ENCODE results near the gene HYAL4. TPM values are rescaled to one million over a fixed set of nuclear protein-coding genes. Genes with fewer than 3 reads are reported as not detected.

The HYAL4 gene
- total and polyA plus RNA-seq, 11 donors: 0.10 to 0.43 (median 0.29) TPM; not detected in 7

DNA sequence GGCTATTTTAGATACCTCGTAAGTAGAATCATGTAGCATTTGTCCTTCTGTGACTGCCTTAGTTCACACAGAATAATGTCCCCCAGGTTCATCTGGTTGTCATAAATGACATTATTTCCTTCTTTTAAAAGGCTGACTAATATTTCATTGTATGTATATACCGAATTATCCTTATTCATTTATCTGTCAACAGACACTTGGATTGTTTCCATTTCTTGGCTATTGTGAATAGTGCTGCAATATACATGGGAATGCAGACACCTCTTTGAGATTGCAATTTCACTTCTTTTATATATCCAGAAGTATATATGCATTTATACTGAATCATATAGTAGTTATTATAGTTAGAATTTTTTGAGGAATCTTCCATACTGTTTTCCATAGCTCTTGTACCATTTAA, 24.1 kb upstream of the HYAL4 start:
- Histone ChIP-seq H3K27ac (no peak overlapping the region), H3K9me3 (no peaks in the 10 kb centered on the region), H3K4me1 (no peaks in the 10 kb centered on the region), H3K27me3 (no peaks in the 10 kb centered on the region), H3K4me3 (no peak overlapping the region), H3K36me3 (no peaks in the 10 kb centered on the region)
- WGBS, 4 donors: 83 to 89% (median 86%) methylated on average over 2 of the region's 2 CpGs
- TF ChIP-seq, protein P1, sequence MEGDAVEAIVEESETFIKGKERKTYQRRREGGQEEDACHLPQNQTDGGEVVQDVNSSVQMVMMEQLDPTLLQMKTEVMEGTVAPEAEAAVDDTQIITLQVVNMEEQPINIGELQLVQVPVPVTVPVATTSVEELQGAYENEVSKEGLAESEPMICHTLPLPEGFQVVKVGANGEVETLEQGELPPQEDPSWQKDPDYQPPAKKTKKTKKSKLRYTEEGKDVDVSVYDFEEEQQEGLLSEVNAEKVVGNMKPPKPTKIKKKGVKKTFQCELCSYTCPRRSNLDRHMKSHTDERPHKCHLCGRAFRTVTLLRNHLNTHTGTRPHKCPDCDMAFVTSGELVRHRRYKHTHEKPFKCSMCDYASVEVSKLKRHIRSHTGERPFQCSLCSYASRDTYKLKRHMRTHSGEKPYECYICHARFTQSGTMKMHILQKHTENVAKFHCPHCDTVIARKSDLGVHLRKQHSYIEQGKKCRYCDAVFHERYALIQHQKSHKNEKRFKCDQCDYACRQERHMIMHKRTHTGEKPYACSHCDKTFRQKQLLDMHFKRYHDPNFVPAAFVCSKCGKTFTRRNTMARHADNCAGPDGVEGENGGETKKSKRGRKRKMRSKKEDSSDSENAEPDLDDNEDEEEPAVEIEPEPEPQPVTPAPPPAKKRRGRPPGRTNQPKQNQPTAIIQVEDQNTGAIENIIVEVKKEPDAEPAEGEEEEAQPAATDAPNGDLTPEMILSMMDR (IDR thresholded peaks at IDR 0.05): no peak
- TF ChIP-seq POLR2A (IDR thresholded peaks at IDR 0.05): no peak
- intact Hi-C loops (cut with DNase I): no loop called here
- DNase-seq: no peak
- no peak for ATAC-seq

DNA sequence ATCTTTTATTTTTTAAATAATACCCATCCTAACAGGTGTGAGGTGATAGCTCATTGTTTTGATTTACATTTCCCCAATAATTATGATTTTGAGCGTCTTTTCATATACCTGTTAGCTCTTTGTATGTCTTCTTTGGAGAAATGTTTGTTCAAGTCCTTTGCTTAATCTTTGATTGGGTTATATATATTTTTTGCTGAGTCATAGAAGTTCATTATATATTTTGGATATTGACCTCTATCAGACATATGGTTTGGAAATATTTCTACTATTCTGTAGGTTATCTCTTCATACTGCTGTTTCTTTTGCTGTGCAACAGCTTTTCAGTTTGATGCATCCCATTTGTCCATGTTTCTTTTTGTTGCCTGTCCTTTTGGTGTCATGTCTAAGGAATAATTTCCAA, 23.6 kb upstream of the HYAL4 start:
- H3K36me3 ChIP-seq: no peaks in the 10 kb centered on the region
- 91 to 100% (median 97%) methylated on average over 1 of the region's 1 CpG for WGBS, 4 donors
- no peaks in the 10 kb centered on the region for H3K4me1 ChIP-seq
- H3K27me3 ChIP-seq: no peaks in the 10 kb centered on the region
- DNase-seq (no peak), ATAC-seq (no peak)
- no peaks in the 10 kb centered on the region for H3K9me3 ChIP-seq
- no peak overlapping the region for H3K27ac ChIP-seq
- H3K4me3 ChIP-seq: no peak overlapping the region
- intact Hi-C loops (cut with DNase I): no loop called here
- TF ChIP-seq, protein P1 (IDR thresholded peaks at IDR 0.05): no peak
- TF ChIP-seq POLR2A (IDR thresholded peaks at IDR 0.05): no peak

- no peaks in the 10 kb centered on the region for H3K27me3 ChIP-seq
These were observed 20.8 kb upstream of the HYAL4 start for GRCh38 chr7:123823898-123824753.

GRCh38 chr7:123824754-123825067, 20.3 kb upstream of the HYAL4 start:
- no peaks in the 10 kb centered on the region for H3K36me3 ChIP-seq
- 28 to 40% (median 33%) methylated on average over 1 of the region's 1 CpG for WGBS, 4 donors
- no peaks in the 10 kb centered on the region for H3K4me1 ChIP-seq
- DNase-seq (no peak), ATAC-seq (no peak)
- TF ChIP-seq POLR2A (IDR thresholded peaks at IDR 0.05): no peak
- TF ChIP-seq, protein P1 (IDR thresholded peaks at IDR 0.05): no peak
- H3K27ac ChIP-seq: no peak overlapping the region
- H3K4me3 ChIP-seq: no peak overlapping the region
- intact Hi-C loops (cut with DNase I): no loop called here
- no peaks in the 10 kb centered on the region for H3K9me3 ChIP-seq
- no peaks in the 10 kb centered on the region for H3K27me3 ChIP-seq

More at GRCh38 chr7:123823898-123824753, 20.8 kb upstream of the HYAL4 start:
- intact Hi-C loops (cut with DNase I): no loop called here
- no peaks in the 10 kb centered on the region for H3K4me1 ChIP-seq
- H3K4me3 ChIP-seq: no peak overlapping the region
- H3K27ac ChIP-seq: no peak overlapping the region
- H3K36me3 ChIP-seq: no peaks in the 10 kb centered on the region
- no peak for DNase-seq
- WGBS, 4 donors: 78 to 86% (median 82%) methylated on average over 3 of the region's 3 CpGs
- ATAC-seq: no peak
- TF ChIP-seq POLR2A (IDR thresholded peaks at IDR 0.05): no peak
- TF ChIP-seq, protein P1 (IDR thresholded peaks at IDR 0.05): no peak
- H3K9me3 ChIP-seq: no peaks in the 10 kb centered on the region

Data from heart left ventricle (tissue), 16 donors.